HepG2 (cell line): ENCODE data around the gene CDC42EP1. TPM values are rescaled to one million over a fixed set of nuclear protein-coding genes. Genes with fewer than 3 reads are reported as not detected.

Experiments used
- MIER2 ChIP-seq: IDR thresholded peaks from 2 replicates; pipeline ENCODE4 v1.6.1; 2016; ENCODE audit warnings: missing biosample characterization, missing genetic modification reagents
- SAFB2 ChIP-seq: sonication (generic); formaldehyde crosslinking; IDR thresholded peaks from 2 replicates; pipeline ENCODE4 v1.5.1; 2020; ENCODE audit warnings: missing genetic modification reagents, low read depth, mild to moderate bottlenecking, borderline replicate concordance
- UBTF ChIP-seq: sonication (generic); formaldehyde crosslinking; IDR thresholded peaks from 2 replicates; pipeline ENCODE4 v1.4.0; 2020; ENCODE audit warnings: mild to moderate bottlenecking, missing genetic modification reagents
- ZNF329 ChIP-seq: sonication (generic); formaldehyde crosslinking; IDR thresholded peaks from 2 replicates; pipeline ENCODE4 v1.9.0; 2021; ENCODE audit warnings: low read depth, mild to moderate bottlenecking, missing genetic modification reagents
- ZNF687 ChIP-seq: sonication (generic); formaldehyde crosslinking; IDR thresholded peaks from 2 replicates; pipeline ENCODE4 v1.5.1; 2020; ENCODE audit warnings: mild to moderate bottlenecking, missing genetic modification reagents, moderate library complexity
- ZNF704 ChIP-seq: sonication (generic); formaldehyde crosslinking; IDR thresholded peaks from 2 replicates; pipeline ENCODE4 v1.8.1; 2023; ENCODE audit warnings: mild to moderate bottlenecking, inconsistent platforms, moderate library complexity, missing genetic modification reagents, borderline replicate concordance
- ZNF740 ChIP-seq: sonication (generic); formaldehyde crosslinking; IDR thresholded peaks from 2 replicates; pipeline ENCODE4 v1.4.0; 2020; ENCODE audit warnings: missing genetic modification reagents
- ZSCAN30 ChIP-seq: sonication (generic); formaldehyde crosslinking; IDR thresholded peaks from 2 replicates; pipeline ENCODE4 v1.5.0; 2020; ENCODE audit warnings: mild to moderate bottlenecking, missing genetic modification reagents
- polyA plus RNA-seq, 8 experiments: library from polyadenylated mRNA; depleted of rRNA in 3 of 8; stranded (reverse) in 7 of 8; unstranded in 1 of 8; fragments of >200 nt; fragmentation: Illumina TruSeq in 4 of 8; extraction: Trizol in 4 of 8; gene quantifications; 2 replicates each; pipeline versions ENCODE4 v1.2.1 to v1.2.3, GENCODE V29; 2011 to 2016; ENCODE audit warnings: low read depth in 4 of 8, missing spikeins in 1 of 8, mixed read lengths in 1 of 8; ENCODE audit not compliant: insufficient read depth in 1 of 8
- total RNA-seq, 5 experiments: library from RNA; depleted of rRNA; stranded (reverse); fragments of >200 nt; fragmentation: Illumina TruSeq; extraction: Trizol; gene quantifications; 2 replicates each; pipeline ENCODE4 v1.2.3, GENCODE V29; 2016; ENCODE audit warnings: low read depth in 1 of 5
- TF ChIP-seq, protein P1 (sequence below): IDR thresholded peaks from 2 replicates; pipeline ENCODE4 v1.4.0; 2020; ENCODE audit warnings: mild to moderate bottlenecking, missing genetic modification reagents
- TF ChIP-seq, protein P2 (sequence below): sonication (generic); formaldehyde crosslinking; conservative IDR thresholded peaks from 2 replicates; pipeline ENCODE4 v1.4.0; 2020; ENCODE audit warnings: mild to moderate bottlenecking, missing genetic modification reagents, moderate library complexity

CDC42EP1 gene
- total and polyA plus RNA-seq, 2 of the 13 experiments (the other 11 are each of a cell fraction or from before 2014, with no cell fraction given) = 17.1 to 29.5 TPM

- TF ChIP-seq ZNF687 (CRISPR knock-in tag) (peak; percentile 38), ZSCAN30 (CRISPR knock-in tag) (no peak), UBTF (CRISPR knock-in tag) (0 out of 2 replicates have a peak, but pooled peaks have one; percentile 27), ZNF740 (CRISPR knock-in tag) (peak; percentile 95), ZNF329 (CRISPR knock-in tag) (no peak), SAFB2 (CRISPR knock-in tag) (no peak), ZNF704 (CRISPR knock-in tag) (no peak), MIER2 (CRISPR knock-in tag) (no peak)
- TF ChIP-seq, protein P1, sequence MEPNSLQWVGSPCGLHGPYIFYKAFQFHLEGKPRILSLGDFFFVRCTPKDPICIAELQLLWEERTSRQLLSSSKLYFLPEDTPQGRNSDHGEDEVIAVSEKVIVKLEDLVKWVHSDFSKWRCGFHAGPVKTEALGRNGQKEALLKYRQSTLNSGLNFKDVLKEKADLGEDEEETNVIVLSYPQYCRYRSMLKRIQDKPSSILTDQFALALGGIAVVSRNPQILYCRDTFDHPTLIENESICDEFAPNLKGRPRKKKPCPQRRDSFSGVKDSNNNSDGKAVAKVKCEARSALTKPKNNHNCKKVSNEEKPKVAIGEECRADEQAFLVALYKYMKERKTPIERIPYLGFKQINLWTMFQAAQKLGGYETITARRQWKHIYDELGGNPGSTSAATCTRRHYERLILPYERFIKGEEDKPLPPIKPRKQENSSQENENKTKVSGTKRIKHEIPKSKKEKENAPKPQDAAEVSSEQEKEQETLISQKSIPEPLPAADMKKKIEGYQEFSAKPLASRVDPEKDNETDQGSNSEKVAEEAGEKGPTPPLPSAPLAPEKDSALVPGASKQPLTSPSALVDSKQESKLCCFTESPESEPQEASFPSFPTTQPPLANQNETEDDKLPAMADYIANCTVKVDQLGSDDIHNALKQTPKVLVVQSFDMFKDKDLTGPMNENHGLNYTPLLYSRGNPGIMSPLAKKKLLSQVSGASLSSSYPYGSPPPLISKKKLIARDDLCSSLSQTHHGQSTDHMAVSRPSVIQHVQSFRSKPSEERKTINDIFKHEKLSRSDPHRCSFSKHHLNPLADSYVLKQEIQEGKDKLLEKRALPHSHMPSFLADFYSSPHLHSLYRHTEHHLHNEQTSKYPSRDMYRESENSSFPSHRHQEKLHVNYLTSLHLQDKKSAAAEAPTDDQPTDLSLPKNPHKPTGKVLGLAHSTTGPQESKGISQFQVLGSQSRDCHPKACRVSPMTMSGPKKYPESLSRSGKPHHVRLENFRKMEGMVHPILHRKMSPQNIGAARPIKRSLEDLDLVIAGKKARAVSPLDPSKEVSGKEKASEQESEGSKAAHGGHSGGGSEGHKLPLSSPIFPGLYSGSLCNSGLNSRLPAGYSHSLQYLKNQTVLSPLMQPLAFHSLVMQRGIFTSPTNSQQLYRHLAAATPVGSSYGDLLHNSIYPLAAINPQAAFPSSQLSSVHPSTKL (CRISPR knock-in tag) = peak; percentile 68
- TF ChIP-seq, protein P2, sequence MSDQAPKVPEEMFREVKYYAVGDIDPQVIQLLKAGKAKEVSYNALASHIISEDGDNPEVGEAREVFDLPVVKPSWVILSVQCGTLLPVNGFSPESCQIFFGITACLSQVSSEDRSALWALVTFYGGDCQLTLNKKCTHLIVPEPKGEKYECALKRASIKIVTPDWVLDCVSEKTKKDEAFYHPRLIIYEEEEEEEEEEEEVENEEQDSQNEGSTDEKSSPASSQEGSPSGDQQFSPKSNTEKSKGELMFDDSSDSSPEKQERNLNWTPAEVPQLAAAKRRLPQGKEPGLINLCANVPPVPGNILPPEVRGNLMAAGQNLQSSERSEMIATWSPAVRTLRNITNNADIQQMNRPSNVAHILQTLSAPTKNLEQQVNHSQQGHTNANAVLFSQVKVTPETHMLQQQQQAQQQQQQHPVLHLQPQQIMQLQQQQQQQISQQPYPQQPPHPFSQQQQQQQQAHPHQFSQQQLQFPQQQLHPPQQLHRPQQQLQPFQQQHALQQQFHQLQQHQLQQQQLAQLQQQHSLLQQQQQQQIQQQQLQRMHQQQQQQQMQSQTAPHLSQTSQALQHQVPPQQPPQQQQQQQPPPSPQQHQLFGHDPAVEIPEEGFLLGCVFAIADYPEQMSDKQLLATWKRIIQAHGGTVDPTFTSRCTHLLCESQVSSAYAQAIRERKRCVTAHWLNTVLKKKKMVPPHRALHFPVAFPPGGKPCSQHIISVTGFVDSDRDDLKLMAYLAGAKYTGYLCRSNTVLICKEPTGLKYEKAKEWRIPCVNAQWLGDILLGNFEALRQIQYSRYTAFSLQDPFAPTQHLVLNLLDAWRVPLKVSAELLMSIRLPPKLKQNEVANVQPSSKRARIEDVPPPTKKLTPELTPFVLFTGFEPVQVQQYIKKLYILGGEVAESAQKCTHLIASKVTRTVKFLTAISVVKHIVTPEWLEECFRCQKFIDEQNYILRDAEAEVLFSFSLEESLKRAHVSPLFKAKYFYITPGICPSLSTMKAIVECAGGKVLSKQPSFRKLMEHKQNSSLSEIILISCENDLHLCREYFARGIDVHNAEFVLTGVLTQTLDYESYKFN (CRISPR knock-in tag) = peak; percentile 72
Observed at GRCh38 chr22:37563153-37564081, 3.1 kb downstream of the CDC42EP1 start (continued).
